Measurements from ENCODE around the gene JMJD4. TPM values are rescaled to one million over a fixed set of nuclear protein-coding genes. Genes with fewer than 3 reads are reported as not detected.
"Not testable (repeated sequence)": the region's sequence is repeated elsewhere in the genome, so short reads cannot be mapped to it uniquely, and the experiment has no call there.

JMJD4 gene
- total RNA-seq, 1 donor from 2014 or later, result 7.0 TPM

DNA sequence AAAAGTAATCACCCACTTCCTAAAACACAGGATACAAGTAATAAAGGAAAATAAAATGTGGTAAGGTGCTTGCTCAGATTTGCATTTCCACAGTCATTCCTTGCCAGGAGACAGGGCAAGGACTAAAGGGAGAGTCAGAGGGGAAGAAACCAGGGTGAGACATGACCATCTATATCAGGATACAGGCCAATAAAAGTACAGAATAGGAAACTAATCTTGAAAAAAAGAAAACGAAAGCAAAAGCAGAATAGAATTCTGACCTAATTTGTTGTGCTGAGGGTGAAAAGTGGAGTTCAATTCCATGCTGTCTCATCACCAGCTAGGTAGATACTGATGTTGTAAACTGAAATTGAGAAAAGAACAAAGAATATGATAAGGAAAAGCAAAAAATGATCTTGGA lies 27.3 kb downstream of the JMJD4 start:
- no peaks in the 10 kb centered on the region for H3K36me3 ChIP-seq
- no peak for DNase-seq
- H3K4me1 ChIP-seq, result no peaks in the 10 kb centered on the region
- intact Hi-C loops (cut with micrococcal nuclease), result no loop called here
- no peak overlapping the region for H3K27ac ChIP-seq (replicated peaks)
- peaks cover 37% of the 10 kb centered on the region for H3K9me3 ChIP-seq (replicated peaks)
- no peak overlapping the region for H3K4me3 ChIP-seq
- TF ChIP-seq, protein P1, sequence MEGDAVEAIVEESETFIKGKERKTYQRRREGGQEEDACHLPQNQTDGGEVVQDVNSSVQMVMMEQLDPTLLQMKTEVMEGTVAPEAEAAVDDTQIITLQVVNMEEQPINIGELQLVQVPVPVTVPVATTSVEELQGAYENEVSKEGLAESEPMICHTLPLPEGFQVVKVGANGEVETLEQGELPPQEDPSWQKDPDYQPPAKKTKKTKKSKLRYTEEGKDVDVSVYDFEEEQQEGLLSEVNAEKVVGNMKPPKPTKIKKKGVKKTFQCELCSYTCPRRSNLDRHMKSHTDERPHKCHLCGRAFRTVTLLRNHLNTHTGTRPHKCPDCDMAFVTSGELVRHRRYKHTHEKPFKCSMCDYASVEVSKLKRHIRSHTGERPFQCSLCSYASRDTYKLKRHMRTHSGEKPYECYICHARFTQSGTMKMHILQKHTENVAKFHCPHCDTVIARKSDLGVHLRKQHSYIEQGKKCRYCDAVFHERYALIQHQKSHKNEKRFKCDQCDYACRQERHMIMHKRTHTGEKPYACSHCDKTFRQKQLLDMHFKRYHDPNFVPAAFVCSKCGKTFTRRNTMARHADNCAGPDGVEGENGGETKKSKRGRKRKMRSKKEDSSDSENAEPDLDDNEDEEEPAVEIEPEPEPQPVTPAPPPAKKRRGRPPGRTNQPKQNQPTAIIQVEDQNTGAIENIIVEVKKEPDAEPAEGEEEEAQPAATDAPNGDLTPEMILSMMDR (IDR thresholded peaks at IDR 0.05; ENCODE audit: borderline replicate concordance), result no peak
- H3K27me3 ChIP-seq (ENCODE audit: low read depth), result no peaks in the 10 kb centered on the region

DNA sequence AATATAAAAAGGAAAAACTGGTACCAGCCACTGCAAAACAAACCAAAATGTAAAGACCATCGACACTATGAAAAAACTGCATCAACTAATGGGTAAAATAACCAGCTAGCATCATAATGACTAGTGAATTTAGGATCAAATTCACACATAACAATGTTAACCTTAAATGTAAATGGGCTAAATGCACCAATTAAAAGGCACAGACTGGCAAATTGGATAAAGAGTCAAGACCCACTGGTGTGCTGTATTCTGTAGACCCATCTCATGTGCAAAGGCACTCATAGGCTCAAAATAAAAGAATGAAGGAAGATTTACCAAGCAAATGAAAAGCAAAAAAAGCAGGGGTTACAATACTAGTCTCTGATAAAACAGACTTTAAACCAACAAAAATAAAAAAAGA lies 33.5 kb downstream of the JMJD4 start:
- DNase-seq; H3K36me3 ChIP-seq; H3K27ac ChIP-seq (replicated peaks); H3K9me3 ChIP-seq (replicated peaks); H3K4me3 ChIP-seq; intact Hi-C loops (cut with micrococcal nuclease); H3K4me1 ChIP-seq; H3K27me3 ChIP-seq (ENCODE audit: low read depth): not testable (repeated sequence)

DNA sequence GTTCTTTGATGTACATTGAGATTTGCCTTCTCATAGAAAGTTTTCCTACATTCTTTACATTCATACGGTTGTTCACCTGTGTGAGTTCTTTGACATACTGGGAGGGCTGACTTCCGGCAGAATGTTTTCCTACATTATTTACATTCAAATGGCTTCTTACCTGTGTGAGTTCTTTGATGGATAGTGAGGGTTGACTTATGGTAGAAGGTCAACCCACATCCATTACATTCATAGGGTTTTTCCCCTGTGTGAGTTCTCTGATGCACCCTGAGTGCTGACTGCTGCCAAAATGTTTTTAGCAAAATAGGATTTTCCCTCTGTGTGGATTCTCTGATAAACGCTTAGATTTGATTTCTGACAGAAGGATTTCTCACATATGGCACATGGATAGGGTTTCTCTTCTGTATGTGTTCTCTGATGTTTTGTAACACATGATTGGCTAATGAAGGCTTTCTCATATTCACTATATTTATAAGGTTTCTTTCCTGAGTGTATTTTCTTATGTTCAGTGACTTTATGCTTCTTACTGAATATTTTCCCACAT lies 37.7 kb downstream of the JMJD4 start:
- intact Hi-C loops (cut with micrococcal nuclease), result no loop called here
- Histone ChIP-seq H3K27ac (replicated peaks) (no peak overlapping the region), H3K27me3 (ENCODE audit: low read depth) (no peaks in the 10 kb centered on the region), H3K9me3 (replicated peaks) (peaks cover 11% of the 10 kb centered on the region), H3K4me1 (no peaks in the 10 kb centered on the region), H3K36me3 (no peaks in the 10 kb centered on the region), H3K4me3 (no peak overlapping the region)
- TF ChIP-seq, protein P1 (IDR thresholded peaks at IDR 0.05; ENCODE audit: borderline replicate concordance), result no peak
- DNase-seq, result no peak

DNA sequence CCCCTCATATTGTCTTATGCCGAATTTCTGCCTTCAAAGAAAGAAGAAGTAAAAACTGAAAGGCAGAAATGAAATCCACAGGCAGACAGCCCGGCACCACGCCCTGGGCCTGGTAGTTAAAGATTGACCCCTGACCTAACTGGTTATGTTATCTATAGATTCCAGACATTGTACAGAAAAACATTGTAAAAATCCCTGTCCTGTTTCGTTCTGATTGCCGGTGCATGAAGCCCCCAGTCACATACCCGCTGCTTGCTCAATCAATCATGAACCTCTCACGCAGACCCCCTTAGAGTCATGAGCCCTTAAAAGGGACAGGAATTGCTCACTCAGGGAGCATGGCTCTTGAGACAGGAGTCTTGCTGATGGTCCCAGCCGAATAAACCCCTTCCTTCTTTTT lies 49.3 kb downstream of the JMJD4 start:
- Histone ChIP-seq H3K4me3 (no peak overlapping the region), H3K36me3 (no peaks in the 10 kb centered on the region), H3K27me3 (ENCODE audit: low read depth) (no peaks in the 10 kb centered on the region), H3K27ac (replicated peaks) (no peak overlapping the region), H3K4me1 (no peaks in the 10 kb centered on the region), H3K9me3 (replicated peaks) (peaks cover 100% of the 10 kb centered on the region)
- no peak for DNase-seq
- TF ChIP-seq, protein P1 (IDR thresholded peaks at IDR 0.05; ENCODE audit: borderline replicate concordance), result no peak
- intact Hi-C loops (cut with micrococcal nuclease), result no loop called here

Other genes with a start within 250 kb of the JMJD4 start
- 2.3 TPM for gene ZNF678, start 171.7 kb downstream of the JMJD4 start, total RNA-seq
- gene SNAP47, start 133 bp upstream of the JMJD4 start, total RNA-seq, result 45.9 TPM
- not detected for gene PRSS38, start 80.4 kb upstream of the JMJD4 start, total RNA-seq
- 4.8 TPM for gene WNT9A, start 212.6 kb upstream of the JMJD4 start, total RNA-seq

All from left ventricle myocardium inferior (tissue), 1 donor.